Stimulated activated CD8-positive, alpha-beta memory T cell treated with anti-CD3 and anti-CD28 coated beads, Interleukin-15, amount 100 ng/mL, for 24 hours (primary cell): Measurements from ENCODE around the gene BAIAP2.
"Not testable (repeated sequence)": the region's sequence is repeated elsewhere in the genome, so short reads cannot be mapped to it uniquely, and the experiment has no call there.

Experiments used
- DNase-seq: peaks from one replicate; pipeline ENCODE4 v3.0.0-alpha.2; 2020; ENCODE audit warnings: low read depth

Gene BAIAP2

DNA sequence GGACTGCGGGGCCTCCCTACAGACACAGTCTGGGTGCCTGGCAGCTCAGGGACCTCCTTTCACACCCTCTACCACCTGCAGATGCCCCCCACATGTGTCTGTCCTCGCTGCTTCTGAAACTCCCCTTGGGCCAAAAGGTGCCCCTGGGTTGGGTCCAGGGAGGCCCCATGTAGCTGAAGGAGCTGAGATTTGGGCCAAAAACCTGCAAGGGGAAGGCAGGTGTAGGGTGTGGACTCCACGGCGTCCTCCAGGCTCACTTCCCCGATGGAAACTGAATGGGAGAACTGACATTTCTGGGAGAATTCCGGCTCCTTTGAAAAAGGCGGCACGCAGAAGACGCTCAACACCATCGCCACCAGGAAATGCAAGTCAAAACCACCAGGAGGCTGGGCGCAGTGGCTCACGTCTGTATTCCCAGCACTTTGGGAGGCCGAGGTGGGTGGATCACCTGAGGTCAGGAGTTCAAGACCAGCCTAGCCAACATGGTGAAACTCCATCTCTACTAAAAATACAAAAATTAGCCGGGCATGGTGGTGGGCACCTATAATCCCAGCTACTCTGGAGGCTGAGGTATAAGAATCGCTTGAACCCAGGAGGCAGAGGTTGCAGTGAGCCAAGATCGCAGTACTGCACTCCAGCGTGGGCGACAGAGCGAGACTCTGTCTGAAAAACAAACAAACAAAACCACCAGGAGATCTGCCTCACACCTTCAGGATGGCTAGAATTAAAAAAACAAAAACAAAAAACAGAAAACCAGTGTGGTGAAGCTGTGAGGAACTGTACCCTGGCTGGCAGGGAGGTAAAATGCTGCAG lies 13.2 kb upstream of the BAIAP2 start:
- DNase-seq, result no peak

DNA sequence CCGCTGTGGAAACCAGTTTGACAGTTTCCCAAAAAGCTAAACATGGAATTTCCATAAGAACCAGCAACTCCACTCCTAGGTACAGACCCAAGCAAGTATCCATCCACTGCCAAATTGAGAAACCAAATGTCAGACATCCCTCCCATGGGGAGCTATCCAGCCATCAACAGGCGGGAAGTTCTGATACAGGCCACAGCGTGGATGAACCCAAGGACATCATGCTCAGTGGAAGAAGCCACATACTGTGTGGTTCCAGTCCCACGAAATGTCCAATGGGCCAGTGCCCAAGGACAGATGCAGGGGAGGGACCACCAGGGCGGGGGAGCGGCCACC lies 12.6 kb upstream of the BAIAP2 start:
- DNase-seq, result no peak

DNA sequence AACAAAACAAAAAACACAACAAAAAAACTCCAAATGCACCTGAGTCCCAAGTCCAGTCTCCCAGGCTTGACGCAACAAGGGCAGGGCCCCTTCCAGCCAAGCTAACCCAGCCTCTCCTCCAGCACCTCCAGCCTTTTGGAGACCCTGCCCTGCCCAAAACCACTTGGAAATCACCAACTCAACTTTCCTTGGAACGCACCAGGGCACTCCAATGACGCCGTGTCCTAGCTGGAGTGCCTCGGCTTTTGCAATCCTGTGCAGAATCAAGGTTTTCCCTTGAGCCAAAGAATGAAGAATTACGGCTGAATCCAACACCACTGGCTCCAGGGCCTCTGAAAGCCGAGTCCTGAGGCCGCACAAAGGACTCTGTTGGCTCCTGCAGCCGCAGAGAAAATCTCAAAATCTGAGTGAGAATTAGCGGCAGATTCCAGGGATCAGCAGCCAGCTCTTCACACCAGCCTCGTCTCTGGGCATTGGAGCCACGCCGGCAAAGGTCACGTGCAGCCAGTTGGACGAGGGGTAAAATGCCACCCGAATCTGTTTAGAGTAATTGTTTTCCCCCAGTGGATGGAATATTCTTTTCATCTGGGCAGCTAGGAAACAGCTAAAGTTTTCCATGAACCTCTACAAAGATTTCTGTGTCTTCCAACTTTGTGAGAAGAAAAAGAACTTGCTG lies 9.7 kb upstream of the BAIAP2 start:
- no peak for DNase-seq

DNA sequence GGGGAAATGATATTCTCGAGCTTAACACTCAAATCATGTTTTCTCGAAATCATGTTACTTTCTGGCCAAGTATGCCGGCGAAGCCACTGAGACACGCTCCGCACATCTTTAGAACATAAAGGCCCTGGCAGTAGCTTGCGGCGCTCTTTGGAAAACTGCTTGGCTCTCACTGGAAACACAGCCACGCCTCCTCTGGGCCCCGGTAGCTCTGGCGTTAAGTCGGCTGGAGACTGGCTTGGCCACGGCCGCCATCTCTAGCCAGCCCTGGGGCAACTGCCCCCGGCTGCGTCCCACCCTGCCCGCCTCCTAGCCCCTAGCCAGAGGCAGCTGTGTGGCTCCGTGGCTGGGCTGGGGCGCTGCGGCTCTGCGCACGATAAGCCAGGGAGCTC lies 9.2 kb upstream of the BAIAP2 start:
- DNase-seq, result no peak

DNA sequence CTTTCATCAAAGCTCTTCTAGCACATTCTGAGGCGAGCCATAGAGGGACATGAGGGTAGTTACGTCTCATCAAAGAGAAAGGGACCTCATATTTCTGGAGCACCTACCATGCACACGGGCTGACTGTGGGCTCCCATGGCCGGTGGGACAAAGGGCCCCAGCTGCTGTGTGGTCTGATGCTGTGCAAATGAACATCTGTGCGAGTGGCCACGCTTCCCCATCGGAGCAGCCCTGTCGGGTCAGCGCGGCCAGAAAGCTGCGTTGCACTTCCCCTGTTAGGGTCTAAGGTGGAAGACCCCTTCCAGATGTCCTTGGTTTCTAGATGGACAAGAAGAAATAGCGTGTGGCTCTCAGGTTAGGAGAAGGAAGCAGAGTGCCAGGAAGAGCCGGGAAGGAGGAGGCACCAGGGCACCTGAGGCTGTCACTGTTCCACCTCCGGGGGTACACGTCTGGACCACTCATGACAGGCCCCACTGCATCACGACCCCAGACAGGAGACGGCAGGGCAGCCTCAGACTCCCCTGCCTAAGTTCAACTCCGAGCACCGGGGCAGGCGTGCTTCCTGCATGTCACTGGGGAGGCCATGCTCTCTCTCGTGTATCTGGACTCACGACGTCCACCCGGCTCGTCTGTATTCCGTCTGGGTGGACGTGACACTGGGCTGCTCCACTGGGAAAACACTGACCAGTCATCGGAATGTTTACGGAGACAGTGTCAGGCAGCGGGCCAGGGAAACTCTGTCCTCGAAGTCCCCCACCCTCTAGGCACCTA lies 8.5 kb upstream of the BAIAP2 start:
- DNase-seq, result no peak

DNA sequence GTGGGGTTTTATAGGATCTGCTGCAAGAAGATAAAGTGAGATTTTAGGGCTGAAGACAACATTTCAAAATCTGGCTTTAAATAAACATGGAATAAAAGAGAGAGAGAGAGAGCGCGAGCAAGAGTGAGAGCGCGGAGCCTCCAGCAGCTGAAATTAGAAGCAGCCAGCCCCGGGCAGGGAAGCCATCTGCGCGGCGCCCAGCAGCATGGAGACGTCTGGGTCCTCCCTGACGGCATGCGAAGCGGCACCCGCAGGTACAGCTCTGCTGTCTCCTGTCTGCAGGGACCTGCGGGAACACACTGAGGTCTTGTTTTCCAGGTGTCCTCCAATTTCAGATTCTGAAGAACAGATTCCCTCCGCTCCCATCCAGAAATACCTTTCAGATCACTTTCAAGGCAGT lies 7.9 kb upstream of the BAIAP2 start:
- DNase-seq, result no peak

DNA sequence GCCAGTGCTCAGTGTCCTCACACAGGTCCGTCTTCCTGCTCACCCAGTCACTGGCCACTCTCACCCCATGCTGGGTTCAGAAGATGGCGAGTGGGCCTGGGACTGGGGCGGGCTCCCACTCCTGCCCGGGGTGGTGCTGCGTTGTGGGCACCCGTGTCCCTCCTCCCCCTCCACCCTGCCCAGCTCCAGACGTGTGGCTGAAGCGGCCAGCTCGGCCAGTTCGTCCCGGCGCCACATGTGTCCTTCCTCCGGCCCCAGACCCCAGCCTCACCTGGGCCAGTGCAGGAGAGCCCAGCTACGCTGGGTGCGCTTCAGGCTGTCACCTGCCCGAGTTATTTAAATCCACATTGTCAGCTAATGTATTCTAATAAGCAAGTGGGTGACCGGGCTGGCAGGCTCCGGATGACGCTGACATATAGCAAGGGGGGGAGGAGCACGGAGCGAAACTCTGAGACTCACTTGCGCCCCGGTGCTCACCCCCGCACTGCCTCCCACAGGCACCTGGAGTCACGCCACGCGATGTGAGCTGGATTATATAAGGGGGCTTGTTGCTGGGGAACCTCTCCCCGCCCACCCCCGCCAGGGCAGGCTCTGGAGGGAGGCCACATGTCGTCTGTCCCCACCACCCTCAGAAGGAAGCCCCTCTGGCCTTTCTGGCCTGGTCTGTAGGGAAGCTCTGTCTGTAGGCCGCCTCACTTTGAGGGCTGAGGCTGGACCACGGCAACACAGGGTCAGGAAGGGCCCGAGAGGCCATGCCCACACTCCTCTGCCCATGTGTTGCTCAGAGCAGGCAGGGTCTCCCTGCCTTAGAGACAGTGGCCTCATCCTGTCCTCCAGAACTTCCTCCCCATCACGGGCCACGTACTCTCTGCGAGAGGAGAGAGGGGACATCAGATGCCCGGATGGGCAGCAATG lies 7.1 kb upstream of the BAIAP2 start:
- DNase-seq, result no peak

DNA sequence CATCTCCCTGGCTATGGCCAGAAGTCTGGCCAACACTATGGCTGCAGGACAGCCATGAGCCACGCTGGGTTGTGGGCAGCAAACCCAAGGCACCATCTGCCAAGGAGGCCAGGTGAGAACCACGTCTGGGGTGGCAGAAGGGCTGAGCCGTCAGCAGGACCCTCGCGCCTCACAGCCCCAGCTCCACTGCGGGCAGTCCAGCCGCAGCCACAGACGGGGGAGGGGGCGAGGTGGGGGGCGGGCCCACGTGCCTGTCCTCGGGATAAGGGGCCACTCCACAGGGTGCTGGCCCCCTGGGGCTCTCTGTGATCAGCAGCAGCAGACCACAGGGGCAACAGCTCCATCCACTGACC lies 6.5 kb upstream of the BAIAP2 start:
- no peak for DNase-seq

DNA sequence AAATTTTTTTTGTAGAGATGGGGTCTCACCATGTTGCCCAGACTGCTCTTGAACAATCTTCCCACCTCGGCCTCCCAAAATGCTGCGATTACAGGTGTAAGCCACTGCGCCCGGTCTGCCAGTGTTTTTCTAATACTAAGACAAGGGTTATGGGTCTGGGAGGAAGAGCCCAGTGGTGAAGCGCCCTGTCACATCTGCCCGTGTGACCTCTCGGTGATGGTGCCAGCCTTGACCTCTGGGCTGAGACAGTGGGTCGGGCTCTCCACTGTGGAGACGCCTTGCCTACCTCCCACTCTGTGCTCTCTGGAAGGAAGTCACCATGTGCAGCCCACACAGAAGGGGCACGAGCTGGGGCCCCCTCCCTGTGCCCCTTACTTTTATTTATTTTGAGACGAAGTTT lies 5.1 kb upstream of the BAIAP2 start:
- DNase-seq, result no peak

DNA sequence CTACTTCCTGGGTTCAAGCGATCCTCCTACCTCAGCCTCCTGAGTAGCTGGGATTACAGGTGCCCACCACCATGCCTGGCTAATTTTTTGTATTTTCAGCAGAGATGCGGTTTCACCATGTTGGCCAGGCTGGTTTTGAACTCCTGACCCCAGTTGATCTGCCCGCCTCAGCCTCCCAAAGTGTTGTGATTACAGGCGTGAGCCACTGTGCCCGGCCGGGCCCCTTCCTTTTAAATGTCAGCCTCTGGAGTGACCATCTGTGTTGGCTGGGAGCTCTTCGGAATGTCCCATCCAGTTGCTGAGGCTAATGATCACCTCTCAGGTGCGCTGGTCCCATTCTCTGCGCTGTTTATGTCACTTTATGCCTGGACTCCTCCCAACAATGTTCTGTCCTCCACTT lies 4.6 kb upstream of the BAIAP2 start:
- not testable (repeated sequence) for DNase-seq

DNA sequence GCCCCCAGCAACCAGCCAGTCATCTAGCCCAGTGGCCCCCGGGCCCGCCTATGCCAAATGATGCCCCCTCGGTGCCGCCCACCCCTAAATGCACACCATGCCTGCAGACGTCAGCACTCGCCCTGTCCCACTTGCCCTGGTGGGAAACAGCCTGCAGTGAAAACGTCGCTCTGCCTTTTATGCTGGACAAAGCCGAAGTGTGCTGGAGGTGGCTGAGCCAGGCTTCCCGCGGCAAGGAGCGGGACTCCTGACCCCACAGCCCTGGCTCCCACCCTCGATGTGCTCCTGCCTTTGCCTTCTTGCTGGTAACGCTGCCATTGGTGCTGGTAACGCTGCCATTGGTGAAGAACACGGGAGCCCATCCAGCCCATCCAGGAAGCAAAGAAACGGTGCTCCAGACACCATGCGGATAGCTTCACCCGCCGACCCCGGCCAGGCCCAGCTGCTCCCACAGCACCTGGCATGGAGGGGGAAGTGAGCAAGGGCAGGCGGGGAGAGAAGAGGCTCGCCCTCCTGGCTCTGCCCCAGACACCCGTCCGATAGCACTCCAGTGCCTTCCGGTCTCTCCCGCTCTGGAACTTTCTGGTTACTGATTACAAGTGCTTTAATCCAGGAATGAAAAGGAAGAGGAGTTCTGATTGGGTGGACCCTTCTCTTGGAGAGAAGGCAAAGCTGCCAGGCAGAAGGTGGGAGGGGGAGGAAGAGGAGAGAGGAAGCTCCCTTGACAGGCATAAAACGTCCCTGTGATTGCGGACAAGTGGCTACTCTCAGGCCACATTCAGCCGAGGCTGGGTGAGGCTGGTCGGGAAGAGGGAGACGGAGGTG lies 4.0 kb upstream of the BAIAP2 start:
- no peak for DNase-seq

DNA sequence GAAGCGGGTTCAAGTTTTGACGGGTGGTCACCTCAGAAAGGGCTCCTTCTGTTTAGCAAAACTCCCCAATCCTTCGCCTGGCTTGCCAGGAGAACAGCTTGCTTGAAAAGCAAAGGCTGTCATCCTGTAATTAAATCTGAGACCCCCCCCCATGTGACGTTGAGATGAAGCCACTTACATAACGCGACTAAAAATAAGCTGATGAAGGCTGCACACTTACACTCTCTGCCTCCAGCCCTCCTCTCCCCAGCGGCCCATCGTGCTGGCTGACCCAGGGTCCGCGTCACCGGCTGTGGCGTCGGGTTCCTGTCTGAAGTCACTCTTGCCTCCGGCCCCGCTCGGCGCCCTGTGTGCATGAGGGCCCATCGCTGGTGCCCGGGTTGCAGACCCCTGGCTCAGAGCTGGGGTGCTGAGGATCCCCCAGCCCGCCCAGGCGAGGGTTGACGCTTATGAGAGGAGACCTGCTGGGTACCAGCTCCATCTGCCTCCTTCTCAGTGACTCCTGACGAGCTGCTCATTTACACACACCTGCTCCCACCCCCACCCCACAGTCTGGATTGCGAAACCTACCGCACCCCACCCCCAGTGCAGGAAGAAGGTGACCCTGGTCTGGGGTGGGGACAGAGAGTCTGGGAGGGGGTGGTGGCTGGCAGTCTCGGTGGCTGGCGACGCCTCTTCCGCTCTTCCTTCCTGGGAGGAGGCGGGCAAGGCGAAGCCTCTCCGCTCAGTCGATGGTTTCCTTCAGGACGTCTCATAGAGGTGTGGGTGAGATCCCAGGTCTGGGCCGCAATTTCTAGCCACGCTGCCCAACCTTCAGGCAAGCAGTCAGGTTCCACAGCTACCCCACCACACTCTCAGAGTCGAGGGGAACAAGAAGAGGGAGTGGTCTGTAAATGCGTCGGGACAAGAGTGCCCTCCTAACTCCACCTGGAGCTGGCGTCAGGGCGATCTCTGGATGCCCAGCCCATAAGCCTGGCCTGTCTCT lies 3.1 kb upstream of the BAIAP2 start:
- no peak for DNase-seq

DNA sequence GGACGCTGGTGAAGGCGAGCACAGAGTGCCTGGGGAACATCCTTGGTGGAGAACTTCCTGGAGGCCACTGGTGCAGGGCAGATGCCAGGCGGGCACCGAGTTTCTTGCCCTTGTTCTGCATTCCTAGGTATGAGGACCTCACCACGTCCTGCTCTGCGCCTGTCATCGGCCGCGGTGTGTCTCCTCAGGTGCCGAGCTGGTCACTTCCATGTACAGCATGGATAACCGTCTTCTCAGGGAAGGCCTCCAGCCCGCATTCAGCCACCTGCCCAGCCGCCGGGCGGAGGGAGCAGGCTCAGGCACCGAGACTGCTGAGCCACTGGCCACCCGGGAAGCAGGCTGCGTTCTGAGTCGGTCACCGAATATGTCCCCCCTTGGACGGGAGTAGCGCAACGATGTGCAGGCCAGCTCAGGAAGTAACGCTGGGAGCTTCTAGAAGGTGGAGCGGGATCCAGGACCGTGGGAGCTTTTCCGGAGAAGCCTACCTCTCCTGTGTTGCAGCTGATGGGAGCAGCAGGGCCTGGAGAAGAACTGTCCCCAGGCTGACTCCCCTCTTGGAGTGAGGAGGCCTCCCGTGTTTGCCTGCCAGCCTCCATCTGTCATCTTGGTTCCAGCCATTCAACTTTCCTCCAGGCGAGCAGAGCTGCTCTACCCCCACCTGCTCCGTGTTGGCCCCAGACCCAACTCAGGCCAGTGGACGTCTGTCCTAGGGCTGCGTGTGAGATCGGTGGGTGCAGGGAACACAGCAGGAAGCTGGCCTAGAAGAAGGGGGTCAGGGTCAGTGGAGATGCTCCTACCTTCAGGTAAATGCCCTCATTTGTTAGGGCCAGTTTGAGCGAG lies 2.1 kb upstream of the BAIAP2 start:
- DNase-seq, result no peak

DNA sequence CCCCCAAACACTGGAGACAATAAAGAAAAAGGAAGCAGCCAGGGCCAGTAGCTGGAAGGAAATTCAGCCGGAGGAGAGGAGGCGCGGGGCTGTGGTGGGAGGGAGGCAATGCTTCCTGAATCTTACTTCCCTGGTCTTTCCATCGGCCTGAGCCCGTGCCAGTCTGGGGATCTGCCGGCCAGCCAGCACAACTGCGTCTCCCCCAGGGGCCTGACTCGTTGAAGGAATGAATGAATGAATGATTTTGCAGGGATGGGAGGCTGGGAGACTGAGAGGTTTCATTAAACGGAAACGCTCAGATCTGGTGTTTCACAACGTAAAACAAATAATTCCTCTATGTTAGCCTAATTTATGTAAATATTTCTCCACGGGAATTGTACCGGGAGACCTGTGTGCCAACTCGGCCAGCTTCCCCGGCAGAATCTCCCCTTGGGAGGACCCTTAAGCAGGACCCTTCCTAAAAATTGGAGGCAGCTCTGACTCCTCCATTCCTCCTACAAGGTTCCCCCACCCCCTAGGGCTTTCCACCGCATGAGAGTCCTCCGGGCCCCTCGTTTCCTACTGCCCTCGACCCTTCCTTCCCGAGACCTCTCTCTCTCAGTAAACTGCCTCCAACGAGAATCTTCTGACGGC lies 1.3 kb upstream of the BAIAP2 start:
- DNase-seq, result no peak

DNA sequence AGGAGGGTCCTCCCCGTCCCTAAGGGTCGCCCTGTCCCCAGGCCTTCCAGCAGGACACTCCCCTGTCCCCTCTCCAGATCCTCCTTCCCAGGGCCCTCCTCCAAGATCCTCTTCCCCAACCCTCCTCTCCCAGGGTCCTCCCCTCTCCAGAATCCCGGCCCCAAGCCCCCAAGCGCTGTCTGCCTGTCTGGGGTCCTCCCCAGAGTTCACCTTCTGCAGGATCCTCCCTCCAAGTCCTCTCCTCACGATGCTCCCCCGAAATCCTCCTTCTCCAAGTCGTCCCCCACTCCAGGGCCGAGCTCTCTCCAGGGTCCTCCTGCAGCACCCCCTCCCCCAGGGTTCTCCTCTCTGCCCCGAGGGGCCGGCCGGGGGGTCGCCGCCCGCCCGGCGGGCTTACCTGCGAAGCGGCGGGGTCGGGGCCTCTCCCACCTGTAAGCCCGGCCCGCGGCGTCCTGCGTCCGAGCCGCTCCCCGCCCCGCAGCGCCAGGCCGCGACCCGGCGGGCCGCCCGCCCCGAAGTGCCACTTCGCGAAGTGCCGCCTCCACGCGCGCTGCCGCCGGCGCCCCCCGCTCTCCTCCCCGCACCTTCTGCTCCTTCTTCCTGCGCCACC lies 678 bp upstream of the BAIAP2 start:
- no peak for DNase-seq

DNA sequence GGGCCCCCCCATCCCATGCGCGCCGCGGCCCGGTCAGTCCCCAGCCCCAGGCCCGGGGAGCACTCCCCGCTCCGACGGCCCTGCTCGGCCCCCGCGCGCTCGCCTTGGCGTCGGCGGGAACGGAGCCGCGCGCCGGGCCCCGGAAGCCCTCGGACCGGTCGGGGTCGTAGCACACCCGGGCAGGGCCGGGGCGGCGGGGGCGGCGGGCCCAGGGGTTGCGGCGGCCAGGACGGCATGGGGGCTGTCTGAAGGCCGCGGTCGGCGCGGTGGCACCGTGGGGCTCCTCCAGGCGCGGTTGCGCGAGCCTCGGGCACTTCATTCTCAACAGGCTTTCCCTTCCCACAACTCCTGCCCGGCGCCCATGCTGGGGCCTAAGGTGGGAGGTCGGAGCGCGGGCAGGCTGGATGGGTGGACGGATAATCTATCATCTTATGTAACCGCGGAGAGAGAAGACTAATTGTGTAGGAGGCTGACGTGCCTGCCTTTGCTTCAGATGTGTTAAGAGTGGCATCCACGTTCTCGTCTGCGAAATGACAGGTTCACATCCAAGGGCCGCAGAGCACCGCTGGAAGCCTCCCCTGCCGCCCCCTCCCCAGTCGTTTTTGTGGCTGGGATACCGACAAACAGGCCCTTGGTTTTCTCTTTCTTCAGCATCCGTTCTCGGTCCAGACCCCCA lies 708 bp downstream of the BAIAP2 start:
- no peak for DNase-seq

DNA sequence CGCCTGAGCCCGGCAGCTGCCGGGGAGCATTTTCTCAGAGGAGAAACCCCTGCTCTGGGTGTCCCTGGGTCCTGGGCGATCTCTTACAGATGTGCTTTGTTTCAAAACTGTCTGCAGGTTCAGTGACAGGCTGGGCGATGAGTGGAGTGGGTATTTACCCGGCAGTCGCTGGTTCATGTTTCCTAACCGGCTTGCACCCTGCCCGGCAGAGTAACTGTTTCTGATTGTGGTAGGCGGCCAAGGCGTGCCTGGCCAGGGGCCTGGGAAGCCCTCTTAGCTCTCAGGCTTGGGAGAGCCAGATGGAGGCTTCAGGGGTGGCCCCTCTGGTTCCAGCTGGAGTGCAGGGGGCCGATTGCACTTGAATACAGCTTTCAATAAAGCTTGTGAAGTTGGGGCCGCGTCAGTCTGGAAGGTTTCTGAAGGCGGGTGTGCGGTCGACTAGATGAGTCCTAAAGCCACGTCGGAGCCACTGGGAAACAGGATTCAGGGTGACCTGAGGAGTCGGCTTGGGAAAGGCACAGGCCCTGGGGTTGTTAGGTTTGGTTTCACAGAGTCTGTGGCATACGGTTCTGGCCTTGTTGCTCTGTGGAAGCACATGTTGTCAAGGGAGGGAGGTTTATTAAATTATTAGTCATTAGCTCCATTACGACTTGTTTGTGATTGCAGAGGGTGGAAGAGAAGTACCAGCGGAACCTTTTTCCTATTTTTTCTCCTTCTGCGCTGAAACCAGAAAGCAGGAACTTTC lies 1.4 kb downstream of the BAIAP2 start:
- DNase-seq, result no peak
